Measurements from ENCODE around the gene CEBPA.
"Not testable (repeated sequence)": the region's sequence is repeated elsewhere in the genome, so short reads cannot be mapped to it uniquely, and the experiment has no call there.

CEBPA gene

GRCh38 chr19:33324628-33325027 lies 22.3 kb upstream of the CEBPA start:
- no peak for DNase-seq (ENCODE audit: low spot score)

GRCh38 chr19:33323093-33323820 lies 20.9 kb upstream of the CEBPA start:
- no peak for DNase-seq (ENCODE audit: low spot score)

GRCh38 chr19:33320636-33321035 lies 18.3 kb upstream of the CEBPA start:
- no peak for DNase-seq (ENCODE audit: low spot score)

- not testable (repeated sequence) for DNase-seq (ENCODE audit: low spot score)
Observed at GRCh38 chr19:33317991-33318390, 15.7 kb upstream of the CEBPA start.

- no peak for DNase-seq (ENCODE audit: low spot score)
Observed at GRCh38 chr19:33317517-33317916, 15.2 kb upstream of the CEBPA start.

- no peak for DNase-seq (ENCODE audit: low spot score)
Observed at GRCh38 chr19:33316541-33317264, 14.4 kb upstream of the CEBPA start.

GRCh38 chr19:33312808-33313207 lies 10.5 kb upstream of the CEBPA start:
- DNase-seq (ENCODE audit: low spot score), result not testable (repeated sequence)

- DNase-seq (ENCODE audit: low spot score), result no peak
Observed at GRCh38 chr19:33312065-33312464, 9.7 kb upstream of the CEBPA start.

- DNase-seq (ENCODE audit: low spot score), result no peak
Observed at GRCh38 chr19:33311326-33311682, 9.0 kb upstream of the CEBPA start.

- no peak for DNase-seq (ENCODE audit: low spot score)
Observed at GRCh38 chr19:33310606-33311325, 8.4 kb upstream of the CEBPA start.

GRCh38 chr19:33309826-33310225 lies 7.5 kb upstream of the CEBPA start:
- DNase-seq (ENCODE audit: low spot score), result no peak

GRCh38 chr19:33306853-33307792 lies 4.8 kb upstream of the CEBPA start:
- no peak for DNase-seq (ENCODE audit: low spot score)

GRCh38 chr19:33306191-33306590 lies 3.9 kb upstream of the CEBPA start:
- DNase-seq (ENCODE audit: low spot score), result no peak

GRCh38 chr19:33304760-33305647 lies 2.7 kb upstream of the CEBPA start:
- DNase-seq (ENCODE audit: low spot score), result peak; percentile 1

GRCh38 chr19:33304371-33304759 lies 2.0 kb upstream of the CEBPA start:
- DNase-seq (ENCODE audit: low spot score), result peak; percentile 2

GRCh38 chr19:33303791-33304345 lies 1.5 kb upstream of the CEBPA start:
- DNase-seq (ENCODE audit: low spot score), result peak; percentile 1

- peak; percentile 59 for DNase-seq (ENCODE audit: low spot score)
Observed at GRCh38 chr19:33302974-33303790, 848 bp upstream of the CEBPA start.

- DNase-seq (ENCODE audit: low spot score), result no peak
Observed at GRCh38 chr19:33301900-33302174, 497 bp downstream of the CEBPA start.

- DNase-seq (ENCODE audit: low spot score), result no peak
Observed at GRCh38 chr19:33301144-33301899, 1.0 kb downstream of the CEBPA start.

GRCh38 chr19:33300894-33301143 lies 1.5 kb downstream of the CEBPA start:
- no peak for DNase-seq (ENCODE audit: low spot score)

All from AG08395 (cell line).